B cell (primary cell): Measurements from ENCODE around the gene NPW. TPM values are rescaled to one million over a fixed set of nuclear protein-coding genes. Genes with fewer than 3 reads are reported as not detected.

Source experiments
- ATAC-seq: fragments of 200-7000 bp; cut with Tn5 transposase; one replicate; pipeline ENCODE4 v1.10.0; 2021; ENCODE audit warnings: low read depth, mild to moderate bottlenecking, moderate number of reproducible peaks, moderate library complexity
- CTCF ChIA-PET: fragments of 350-600 bp; sonication (Branson Sonifier 250); formaldehyde crosslinking; loops from one replicate; lab custom pipeline; 2021; ENCODE audit warnings: antibody characterized with exemption, inconsistent platforms; lab: Charles Lee
- POLR2A ChIA-PET: fragments of 350-600 bp; sonication (Branson Sonifier 250); formaldehyde crosslinking; loops from one replicate; lab custom pipeline; 2021; ENCODE audit warnings: antibody characterized with exemption; lab: Charles Lee
- DNase-seq: peaks from one replicate; pipeline ENCODE4 v3.0.0; 2013
- H2AFZ ChIP-seq: 2 replicates; pipeline ENCODE4 v1.6.1; 2012; ENCODE audit warnings: mild to moderate bottlenecking, low read depth, low read length; ENCODE audit not compliant: insufficient read depth, poor library complexity, severe bottlenecking
- H3K27ac ChIP-seq, 2 donors: 1 replicate in 1 of 2; 2 replicates in 1 of 2; pipeline ENCODE4 v1.5.1; 2012 to 2013; ENCODE audit warnings: low read length in 2 of 2, mild to moderate bottlenecking in 2 of 2, moderate library complexity in 1 of 2
- H3K27me3 ChIP-seq, 4 experiments: fragments of 200-600 bp in 1 of 4; sonication (generic) in 1 of 4; replicated peaks in 1 of 4; 1 replicate in 2 of 4; 2 replicates in 2 of 4; pipeline versions ENCODE4 v1.6.1 to v1.7.0; 2013 to 2016; ENCODE audit warnings: low read length in 3 of 4, mild to moderate bottlenecking in 2 of 4, mixed read lengths in 1 of 4, moderate library complexity in 1 of 4; ENCODE audit not compliant: insufficient read depth in 4 of 4, control insufficient read depth in 3 of 4; ENCODE audit errors: control extremely low read depth in 1 of 4
- H3K36me3 ChIP-seq, 2 experiments: replicated peaks in 1 of 2; 1 replicate in 1 of 2; 2 replicates in 1 of 2; pipeline versions ENCODE4 v1.6.1 to v1.7.1; 2013; ENCODE audit warnings: low read length in 1 of 2; ENCODE audit not compliant: insufficient read depth in 2 of 2, control insufficient read depth in 1 of 2; ENCODE audit errors: control extremely low read depth in 1 of 2, extremely low read depth in 1 of 2
- H3K4me1 ChIP-seq, 2 donors: fragments of 200-600 bp in 1 of 2; sonication (generic) in 1 of 2; 1 replicate in 1 of 2; 2 replicates in 1 of 2; pipeline versions ENCODE4 v1.5.1 to v1.6.1; 2013 to 2017; ENCODE audit warnings: low read length in 2 of 2; ENCODE audit not compliant: control insufficient read depth in 2 of 2, insufficient read depth in 2 of 2
- H3K4me2 ChIP-seq: replicated peaks from 2 replicates; pipeline ENCODE3; 2012; ENCODE audit warnings: mild to moderate bottlenecking, low read depth, low read length; ENCODE audit not compliant: poor library complexity, severe bottlenecking
- H3K4me3 ChIP-seq, 5 experiments: fragments of 200-600 bp in 1 of 5; sonication (generic) in 1 of 5; 1 replicate in 3 of 5; 2 replicates in 2 of 5; pipeline versions ENCODE4 v1.5.1 to v1.7.0; 2011 to 2016; ENCODE audit warnings: low read length in 4 of 5, mild to moderate bottlenecking in 4 of 5, low read depth in 2 of 5, control low read depth in 1 of 5, moderate library complexity in 1 of 5; ENCODE audit not compliant: insufficient read depth in 1 of 5; ENCODE audit errors: control extremely low read depth in 1 of 5, extremely low read depth in 1 of 5
- H3K79me2 ChIP-seq: fragments of 200-600 bp; sonication (generic); one replicate; pipeline ENCODE4 v1.6.0; 2016; ENCODE audit warnings: low read length; ENCODE audit not compliant: control insufficient read depth, insufficient read depth
- H3K9ac ChIP-seq: fragments of 200-600 bp; sonication (generic); 2 replicates; pipeline ENCODE4 v1.6.1; 2017; ENCODE audit warnings: mild to moderate bottlenecking, low read length, moderate library complexity
- H3K9me3 ChIP-seq, 3 donors: one replicate each; pipeline versions ENCODE4 v1.6.1 to v1.7.1; 2013; ENCODE audit warnings: low read length in 2 of 3; ENCODE audit not compliant: control insufficient read depth in 2 of 3, insufficient read depth in 1 of 3; ENCODE audit errors: control extremely low read depth in 1 of 3
- H4K20me1 ChIP-seq: 2 replicates; pipeline ENCODE4 v1.6.0; 2012; ENCODE audit warnings: mild to moderate bottlenecking, low read length; ENCODE audit not compliant: insufficient read depth, control insufficient read depth, poor library complexity, severe bottlenecking
- H3K27ac Mint-ChIP-seq: one replicate; pipeline ENCODE4 v1.8.0; 2021; ENCODE audit warnings: mixed read lengths
- H3K27me3 Mint-ChIP-seq: one replicate; pipeline ENCODE4 v1.8.0; 2021; ENCODE audit warnings: mixed read lengths
- H3K4me1 Mint-ChIP-seq: one replicate; pipeline ENCODE4 v1.8.0; 2021; ENCODE audit warnings: mixed read lengths
- H3K4me3 Mint-ChIP-seq: one replicate; pipeline ENCODE4 v1.8.0; 2021; ENCODE audit warnings: mixed read lengths
- H3K9me3 Mint-ChIP-seq: one replicate; pipeline ENCODE4 v1.8.0; 2022; ENCODE audit warnings: mixed read lengths; ENCODE audit not compliant: insufficient read depth
- EZH2 ChIP-seq: IDR thresholded peaks from 2 replicates; pipeline ENCODE4 v1.6.1; 2012; ENCODE audit warnings: borderline replicate concordance, low read depth, mild to moderate bottlenecking, moderate library complexity, low read length; ENCODE audit not compliant: insufficient read depth, poor library complexity, severe bottlenecking
- WGBS: methylation state at CpG from one replicate; pipeline ENCODE4 v1.1.5; 2013; ENCODE audit warnings: missing lambda C conversion rate; ENCODE audit not compliant: insufficient coverage; 5-methylcytosine and 5-hydroxymethylcytosine counted together
- intact Hi-C: fragments of 100-400 bp; cut with micrococcal nuclease; formaldehyde crosslinking; loops from one replicate; pipeline ENCODE4 v1.10.0; 2022
- polyA plus RNA-seq: library from polyadenylated mRNA; depleted of rRNA; stranded (reverse); fragments of >200 nt; gene quantifications from 2 replicates; pipeline ENCODE4 v1.2.3, GENCODE V29; 2012
- total RNA-seq, 2 donors: library from RNA; stranded (reverse); fragments of 120-200 nt in 1 of 2; gene quantifications; 1 replicate in 1 of 2; 2 replicates in 1 of 2; pipeline versions ENCODE4 v1.2.3 to v1.2.4, GENCODE V29; 2013 to 2022
- TF ChIP-seq, protein P1 (sequence below): fragments of 200-600 bp; IDR thresholded peaks from one replicate; pipeline ENCODE4 v1.8.0; 2022; ENCODE audit warnings: antibody characterized with exemption, mild to moderate bottlenecking

Gene NPW
- total and polyA plus RNA-seq, 2 donors (not counting 1 experiment from before 2014, with no cell fraction given) = 0.13 to 1.7 TPM

- DNase-seq (no peak), ATAC-seq (no peak)
- no peak overlapping the region for H3K4me3 ChIP-seq
- peaks cover 0 to 36% of the 10 kb centered on the region in 2 experiments for H3K36me3 ChIP-seq
- no peaks in the 10 kb centered on the region for H3K27me3 ChIP-seq
- ChIA-PET POLR2A (interaction anchor here (1.3 to 1.5 kb wide), 2 partner anchors 13 to 150 kb away, joined by 3 to 9 read pairs; partner anchors contain the start of gene TRAF7), CTCF (interaction anchor here (0.9 to 4.9 kb wide), 9 partner anchors 8 to 187 kb away, joined by 3 to 46 read pairs (median 7); partner anchors contain the start of gene RAB26)
- Mint-ChIP-seq H3K9me3 (no peaks in the 10 kb centered on the region), H3K27ac (no peak overlapping the region), H3K4me1 (peaks cover 42% of the 10 kb centered on the region), H3K4me3 (no peak overlapping the region), H3K27me3 (no peaks in the 10 kb centered on the region)
- 82% methylated on average over 34 of the region's 34 CpGs for WGBS
- peaks cover 35 to 47% of the 10 kb centered on the region in 2 donors for H3K4me1 ChIP-seq
- peak overlapping the region; percentile 59 for H3K4me2 ChIP-seq
- no peak overlapping the region for H2AFZ ChIP-seq
- TF ChIP-seq EZH2 = no peak
- TF ChIP-seq, protein P1, sequence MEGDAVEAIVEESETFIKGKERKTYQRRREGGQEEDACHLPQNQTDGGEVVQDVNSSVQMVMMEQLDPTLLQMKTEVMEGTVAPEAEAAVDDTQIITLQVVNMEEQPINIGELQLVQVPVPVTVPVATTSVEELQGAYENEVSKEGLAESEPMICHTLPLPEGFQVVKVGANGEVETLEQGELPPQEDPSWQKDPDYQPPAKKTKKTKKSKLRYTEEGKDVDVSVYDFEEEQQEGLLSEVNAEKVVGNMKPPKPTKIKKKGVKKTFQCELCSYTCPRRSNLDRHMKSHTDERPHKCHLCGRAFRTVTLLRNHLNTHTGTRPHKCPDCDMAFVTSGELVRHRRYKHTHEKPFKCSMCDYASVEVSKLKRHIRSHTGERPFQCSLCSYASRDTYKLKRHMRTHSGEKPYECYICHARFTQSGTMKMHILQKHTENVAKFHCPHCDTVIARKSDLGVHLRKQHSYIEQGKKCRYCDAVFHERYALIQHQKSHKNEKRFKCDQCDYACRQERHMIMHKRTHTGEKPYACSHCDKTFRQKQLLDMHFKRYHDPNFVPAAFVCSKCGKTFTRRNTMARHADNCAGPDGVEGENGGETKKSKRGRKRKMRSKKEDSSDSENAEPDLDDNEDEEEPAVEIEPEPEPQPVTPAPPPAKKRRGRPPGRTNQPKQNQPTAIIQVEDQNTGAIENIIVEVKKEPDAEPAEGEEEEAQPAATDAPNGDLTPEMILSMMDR = no peak
- H3K9ac ChIP-seq = no peak overlapping the region
- peaks cover 72% of the 10 kb centered on the region for H3K79me2 ChIP-seq
- H3K27ac ChIP-seq = no peak overlapping the region
- intact Hi-C loops = no loop called here
- peaks cover 85% of the 10 kb centered on the region for H4K20me1 ChIP-seq
- no peaks in the 10 kb centered on the region for H3K9me3 ChIP-seq
These were observed 14.6 kb upstream of the NPW start for GRCh38 chr16:2004795-2005517.

- no peaks in the 10 kb centered on the region for H3K27me3 ChIP-seq
- ATAC-seq (no peak), DNase-seq (no peak)
- no peaks in the 10 kb centered on the region for H3K27me3 Mint-ChIP-seq
- no peak overlapping the region for H3K9ac ChIP-seq
- intact Hi-C loops = no loop called here
- peaks cover 78% of the 10 kb centered on the region for H3K79me2 ChIP-seq
- ChIA-PET CTCF (interaction anchor here (2.5 to 4.9 kb wide), 3 partner anchors 12 to 147 kb away, joined by 8 to 46 read pairs (median 32); no protein-coding TSS in a partner anchor), POLR2A (no interaction called here)
- H3K9me3 ChIP-seq = no peaks in the 10 kb centered on the region
- peaks cover 47% of the 10 kb centered on the region for H3K4me1 Mint-ChIP-seq
- TF ChIP-seq, protein P1 = no peak
- no peak for TF ChIP-seq EZH2
- peak overlapping the region; percentile 36 for H3K4me2 ChIP-seq
- no peak overlapping the region for H3K27ac Mint-ChIP-seq
- H3K4me1 ChIP-seq = peaks cover 42 to 54% of the 10 kb centered on the region in 2 donors
- no peak overlapping the region for H3K27ac ChIP-seq
- H4K20me1 ChIP-seq = peaks cover 81% of the 10 kb centered on the region
- H3K4me3 Mint-ChIP-seq = peak overlapping the region; percentile 44
- 53% methylated on average over 21 of the region's 21 CpGs for WGBS
- no peak overlapping the region for H3K4me3 ChIP-seq
- H3K36me3 ChIP-seq = peaks cover 0 to 36% of the 10 kb centered on the region in 2 experiments
- no peak overlapping the region for H2AFZ ChIP-seq
- H3K9me3 Mint-ChIP-seq = no peaks in the 10 kb centered on the region
These were observed 13.9 kb upstream of the NPW start for GRCh38 chr16:2005646-2006045.
